NOMO-1 treated with DMSO at 0.1 percent for 48 hours (cell line): Measurements from ENCODE around the gene FAM221B.

Experiments
- DNase-seq: peaks from one replicate; lab custom pipeline; 2025; ENCODE audit not compliant: unreplicated experiment; lab: John Stamatoyannopoulos, UW

FAM221B gene, protein sequence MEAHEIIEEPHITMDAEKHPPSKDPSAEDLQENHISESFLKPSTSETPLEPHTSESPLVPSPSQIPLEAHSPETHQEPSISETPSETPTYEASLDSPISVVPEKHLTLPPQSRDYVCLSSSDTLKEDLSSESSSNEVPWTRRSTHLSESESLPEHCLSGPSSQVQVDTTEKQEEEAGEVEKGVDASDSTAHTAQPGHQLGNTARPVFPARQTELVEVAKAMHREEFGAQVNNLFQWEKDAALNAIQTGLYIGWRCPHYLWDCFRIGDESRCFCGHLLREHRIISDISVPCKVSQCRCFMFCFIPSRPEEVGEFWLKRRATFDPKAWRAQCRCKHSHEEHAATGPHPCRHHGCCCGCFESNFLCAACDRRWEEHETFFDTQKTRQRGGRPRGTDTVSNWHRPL

GRCh38 chr9:35828716-35829083 lies at the start of gene FAM221B:
TSS of gene FAM221B (minus strand) at chr9:35828732. CDS start at chr9:35826161, 2,571 bp downstream.
- DNase-seq: no peak

- DNase-seq: no peak
Measured at GRCh38 chr9:35872505-35872904, 44.0 kb upstream of the FAM221B start.

GRCh38 chr9:35871545-35871944 lies 43.0 kb upstream of the FAM221B start:
- no peak for DNase-seq

GRCh38 chr9:35870351-35870923 lies 41.9 kb upstream of the FAM221B start, which contains the start of gene OR13J1:
TSS of gene OR13J1 (minus strand) at chr9:35870401. CDS start at chr9:35870401, 0 bp downstream.
- DNase-seq: no peak

DNA sequence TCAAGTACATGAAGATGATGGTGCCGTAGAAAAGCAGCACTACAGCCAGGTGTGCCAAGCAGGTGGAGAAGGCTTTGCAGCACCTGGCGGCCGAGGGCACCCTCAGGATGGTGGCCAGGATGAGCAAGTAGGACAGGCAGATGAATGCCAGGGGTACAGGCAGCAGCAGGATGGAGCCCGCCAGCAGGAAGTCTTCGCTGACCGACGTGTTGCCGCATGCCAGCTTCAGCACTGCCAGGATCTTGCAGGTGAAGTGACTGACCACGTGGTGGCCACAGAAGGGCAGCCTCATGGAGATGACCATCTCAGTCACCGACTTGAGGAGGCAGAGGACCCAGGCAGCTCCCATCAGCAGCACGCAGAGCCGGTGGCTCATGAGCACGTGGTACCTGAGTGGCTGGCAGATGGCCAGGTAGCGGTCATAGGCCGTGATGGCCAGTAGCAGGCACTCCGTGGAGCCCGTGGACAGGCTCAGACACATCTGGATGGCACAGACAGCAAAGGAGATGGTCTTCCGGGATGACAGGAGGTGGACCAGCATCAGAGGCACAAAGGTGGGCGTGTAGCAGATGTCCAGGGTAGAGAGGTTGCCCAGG lies 41.2 kb upstream of the FAM221B start:
- no peak for DNase-seq

GRCh38 chr9:35868933-35869332 lies 40.4 kb upstream of the FAM221B start:
- DNase-seq: no peak

GRCh38 chr9:35867538-35867937 lies 39.0 kb upstream of the FAM221B start:
- no peak for DNase-seq

- no peak for DNase-seq
Measured at GRCh38 chr9:35864695-35865255, 36.2 kb upstream of the FAM221B start.

DNA sequence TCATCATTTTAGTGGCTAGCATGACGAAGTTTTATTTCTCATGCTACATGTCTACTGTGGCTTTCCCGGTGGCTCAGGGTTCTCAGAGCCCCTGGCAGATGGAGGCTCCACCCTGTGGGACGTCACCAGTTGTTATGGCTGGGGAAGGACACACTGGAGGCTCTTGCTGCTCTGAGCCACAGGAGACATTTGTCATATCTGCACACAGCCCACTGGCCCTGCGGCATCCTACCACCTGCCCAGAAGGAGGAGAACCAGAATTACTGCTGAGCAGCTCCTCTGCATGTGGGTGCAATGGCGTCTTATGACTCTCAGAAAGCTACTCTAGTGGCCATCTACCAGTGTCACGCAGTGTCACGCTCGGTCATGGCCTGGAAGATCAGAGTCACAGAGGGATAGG lies 35.1 kb upstream of the FAM221B start:
- DNase-seq: no peak

- no peak for DNase-seq
Measured at GRCh38 chr9:35862328-35862727, 33.8 kb upstream of the FAM221B start.

GRCh38 chr9:35861161-35861897 lies 32.8 kb upstream of the FAM221B start:
- no peak for DNase-seq

DNA sequence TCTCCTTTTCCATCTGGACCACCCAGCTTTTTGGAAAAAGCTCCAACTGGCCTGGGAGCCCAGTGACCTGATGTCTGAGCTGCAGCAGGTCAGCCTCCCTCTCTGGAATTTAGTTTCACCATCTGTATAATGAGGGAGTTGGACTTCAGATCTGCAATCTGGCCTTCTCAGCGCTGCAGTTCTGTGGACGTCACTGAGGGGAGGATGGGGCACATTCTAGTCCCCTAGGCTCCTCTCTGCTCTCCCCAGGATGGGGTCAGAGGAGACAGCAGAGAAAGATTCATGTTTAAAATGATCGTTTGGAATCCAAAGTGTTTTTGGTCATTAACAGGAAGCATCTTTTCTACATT lies 31.4 kb upstream of the FAM221B start:
- no peak for DNase-seq

DNA sequence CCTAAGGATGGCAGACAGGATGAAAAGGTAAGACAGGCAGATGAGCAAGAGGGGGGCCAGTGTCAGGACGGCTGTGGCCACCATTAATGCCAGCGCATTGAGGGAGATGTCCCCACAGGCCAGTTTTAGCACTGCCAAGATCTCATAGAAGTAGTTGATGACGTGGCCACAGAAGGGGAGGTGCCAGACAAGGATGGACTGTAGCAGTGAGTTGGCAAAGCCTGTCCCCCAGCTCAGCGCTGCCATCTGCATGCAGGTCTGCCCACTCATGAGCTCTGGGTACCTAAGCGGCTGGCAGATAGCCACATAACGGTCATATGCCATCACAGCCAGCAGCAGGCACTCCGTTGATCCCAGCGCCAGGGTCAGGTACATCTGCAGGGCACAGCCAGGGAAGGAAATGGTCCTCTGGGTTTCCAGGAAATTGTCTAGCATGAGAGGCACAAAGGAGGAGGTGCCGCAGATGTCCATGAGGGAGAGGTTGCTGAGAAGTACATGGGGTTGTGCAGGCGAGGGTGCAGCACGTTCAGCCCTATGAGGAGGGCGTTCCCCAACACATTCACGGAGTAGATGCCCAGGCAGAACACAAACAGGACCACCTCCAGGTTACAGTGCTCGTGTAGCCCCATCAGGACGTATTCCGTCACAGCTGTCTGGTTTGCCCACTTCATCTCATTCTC lies 30.9 kb upstream of the FAM221B start:
- DNase-seq: no peak

DNA sequence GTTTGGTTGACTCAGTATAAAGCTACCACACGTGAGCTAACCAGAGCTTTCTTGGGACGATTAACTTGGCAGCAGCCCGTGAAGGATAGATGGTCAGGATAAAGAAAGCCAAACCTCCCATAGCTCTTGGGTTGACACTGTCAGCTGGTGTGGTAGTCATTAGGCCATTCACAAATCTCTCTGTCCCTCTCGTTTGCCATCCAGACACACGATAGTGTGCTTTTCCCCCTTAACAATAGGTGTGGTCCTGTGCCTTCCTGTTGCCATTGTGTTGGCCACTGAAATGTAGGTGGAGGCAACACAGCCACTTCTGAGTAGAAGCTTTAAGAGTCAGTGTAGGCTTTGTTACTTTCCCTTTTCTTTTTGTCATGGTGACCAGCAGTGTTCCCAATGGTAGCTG lies 29.9 kb upstream of the FAM221B start:
- no peak for DNase-seq

GRCh38 chr9:35856882-35857281 lies 28.4 kb upstream of the FAM221B start:
- DNase-seq: no peak

GRCh38 chr9:35856206-35856605 lies 27.7 kb upstream of the FAM221B start:
- DNase-seq: no peak

GRCh38 chr9:35854091-35854762 lies 25.7 kb upstream of the FAM221B start:
- DNase-seq: no peak

GRCh38 chr9:35852876-35853865 lies 24.6 kb upstream of the FAM221B start:
- DNase-seq: no peak

DNA sequence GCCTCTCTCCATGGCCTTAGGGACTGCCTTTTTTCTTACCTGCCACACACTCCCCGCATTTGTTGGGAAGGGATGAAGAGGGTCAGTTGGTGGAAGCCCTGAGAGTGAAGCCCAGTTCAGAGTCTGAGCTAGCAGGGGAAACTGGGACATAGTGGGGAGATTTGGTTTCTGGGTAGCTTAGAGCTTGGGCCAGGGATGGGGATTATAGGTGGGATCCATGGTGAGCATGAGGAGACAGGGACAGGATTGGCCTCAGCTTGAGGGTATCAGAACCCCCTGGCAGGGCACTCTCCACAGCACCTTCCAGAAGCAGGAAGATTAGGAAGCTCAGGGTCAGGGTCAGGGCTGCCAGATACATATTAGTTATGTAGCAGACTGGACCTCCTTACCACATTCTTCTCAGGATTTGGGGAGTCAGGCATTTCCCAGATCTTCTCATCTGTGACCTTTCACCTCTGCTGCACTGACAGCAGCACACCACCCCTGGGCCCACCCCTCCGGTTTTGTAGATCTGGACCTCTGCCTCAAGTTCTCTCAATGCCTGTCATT lies 23.8 kb upstream of the FAM221B start:
- DNase-seq: no peak
